Measurements from ENCODE around the gene FAM8A1. TPM values are rescaled to one million over a fixed set of nuclear protein-coding genes. Genes with fewer than 3 reads are reported as not detected.

Gene FAM8A1
- total and polyA plus RNA-seq, 2 donors (not counting 3 experiments of a cell fraction or from before 2014, with no cell fraction given): 4.8 to 11.3 TPM

DNA sequence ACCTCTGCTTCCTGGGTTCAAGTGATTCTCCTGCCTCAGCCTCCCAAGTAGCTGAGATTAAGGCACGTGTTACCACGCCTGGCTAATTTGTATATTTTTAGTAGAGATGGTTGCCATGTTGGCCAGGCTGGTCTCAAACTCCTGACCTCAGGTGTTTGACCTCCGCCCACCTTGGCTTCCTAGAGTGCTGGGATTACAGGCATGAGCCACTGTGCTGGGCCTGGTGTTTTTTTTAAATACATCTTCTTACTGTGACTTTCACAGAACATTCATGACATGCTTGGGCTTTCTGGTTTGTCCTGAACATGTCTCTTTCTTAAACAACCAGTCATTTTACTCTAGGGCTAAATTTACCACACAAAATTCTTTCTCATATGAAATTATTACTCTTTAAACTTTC, 34.7 kb upstream of the FAM8A1 start:
- DNase-seq (ENCODE audit: low read depth, low spot score) (no peak), FAIRE-seq (no peak)
- H3K4me2 ChIP-seq (ENCODE audit: insufficient read depth, low read length): no peak overlapping the region
- no peak overlapping the region for H2AFZ ChIP-seq (ENCODE audit: low read depth, low read length)
- no peaks in the 10 kb centered on the region for H3K27me3 ChIP-seq (ENCODE audit: control insufficient read depth in 2 of 2, insufficient read depth in 2 of 2, low read length in 2 of 2)
- POLR2A ChIA-PET: no interaction called here
- H3K9me1 ChIP-seq (replicated peaks; ENCODE audit: control insufficient read depth, extremely low read depth, insufficient read depth, low read length): no peaks in the 10 kb centered on the region
- no peaks in the 10 kb centered on the region for H3K36me3 ChIP-seq (ENCODE audit: control insufficient read depth in 2 of 2, extremely low read depth in 1 of 2, insufficient read depth in 2 of 2, low read length in 2 of 2)
- H3K27ac ChIP-seq (ENCODE audit: insufficient read depth, low read depth, low read length): no peak overlapping the region
- CTCF ChIA-PET: no interaction called here
- H3K4me1 ChIP-seq (ENCODE audit: control insufficient read depth, extremely low read depth, insufficient read depth, low read length): no peaks in the 10 kb centered on the region
- no peaks in the 10 kb centered on the region for H4K20me1 ChIP-seq (replicated peaks; ENCODE audit: control insufficient read depth, extremely low read depth, insufficient read depth, low read length)
- intact Hi-C loops (cut with micrococcal nuclease): no loop called here
- no peak overlapping the region for H3K4me3 ChIP-seq (replicated peaks in 1 of 3; ENCODE audit: insufficient read depth in 1 of 3, low read depth in 1 of 3, low read length in 3 of 3)
- TF ChIP-seq JUN (IDR thresholded peaks at IDR 0.05; ENCODE audit: borderline replicate concordance, insufficient read depth, insufficient read length, low read depth) (no peak), POLR2A (IDR thresholded peaks at IDR 0.05; ENCODE audit: low read depth, low read length) (no peak), POLR2AphosphoS5 (IDR thresholded peaks at IDR 0.05; ENCODE audit: insufficient read depth, low read depth, low read length) (no peak), GATA2 (IDR thresholded peaks at IDR 0.05; ENCODE audit: insufficient read depth, insufficient read length, low read depth, low read length) (no peak), EZH2 (IDR thresholded peaks at IDR 0.05; ENCODE audit: borderline replicate concordance, low read depth, low read length, severe bottlenecking) (no peak), FOS (IDR thresholded peaks at IDR 0.05; ENCODE audit: borderline replicate concordance, insufficient read depth, low read length) (no peak), MYC (IDR thresholded peaks at IDR 0.05; ENCODE audit: low read depth, low read length) (no peak)
- TF ChIP-seq, protein P1, sequence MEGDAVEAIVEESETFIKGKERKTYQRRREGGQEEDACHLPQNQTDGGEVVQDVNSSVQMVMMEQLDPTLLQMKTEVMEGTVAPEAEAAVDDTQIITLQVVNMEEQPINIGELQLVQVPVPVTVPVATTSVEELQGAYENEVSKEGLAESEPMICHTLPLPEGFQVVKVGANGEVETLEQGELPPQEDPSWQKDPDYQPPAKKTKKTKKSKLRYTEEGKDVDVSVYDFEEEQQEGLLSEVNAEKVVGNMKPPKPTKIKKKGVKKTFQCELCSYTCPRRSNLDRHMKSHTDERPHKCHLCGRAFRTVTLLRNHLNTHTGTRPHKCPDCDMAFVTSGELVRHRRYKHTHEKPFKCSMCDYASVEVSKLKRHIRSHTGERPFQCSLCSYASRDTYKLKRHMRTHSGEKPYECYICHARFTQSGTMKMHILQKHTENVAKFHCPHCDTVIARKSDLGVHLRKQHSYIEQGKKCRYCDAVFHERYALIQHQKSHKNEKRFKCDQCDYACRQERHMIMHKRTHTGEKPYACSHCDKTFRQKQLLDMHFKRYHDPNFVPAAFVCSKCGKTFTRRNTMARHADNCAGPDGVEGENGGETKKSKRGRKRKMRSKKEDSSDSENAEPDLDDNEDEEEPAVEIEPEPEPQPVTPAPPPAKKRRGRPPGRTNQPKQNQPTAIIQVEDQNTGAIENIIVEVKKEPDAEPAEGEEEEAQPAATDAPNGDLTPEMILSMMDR (IDR thresholded peaks at IDR 0.05; ENCODE audit: extremely low read depth in 1 of 2, insufficient read depth in 1 of 2, low read depth in 1 of 2, low read length in 2 of 2): no peak
- TF ChIP-seq, protein P2, sequence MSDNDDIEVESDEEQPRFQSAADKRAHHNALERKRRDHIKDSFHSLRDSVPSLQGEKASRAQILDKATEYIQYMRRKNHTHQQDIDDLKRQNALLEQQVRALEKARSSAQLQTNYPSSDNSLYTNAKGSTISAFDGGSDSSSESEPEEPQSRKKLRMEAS (IDR thresholded peaks at IDR 0.05; ENCODE audit: insufficient read depth, insufficient read length): no peak
- no peak overlapping the region for H3K9ac ChIP-seq (replicated peaks; ENCODE audit: extremely low read depth, insufficient read depth, low read length)
- H3K9me3 ChIP-seq (replicated peaks; ENCODE audit: control insufficient read depth, insufficient read depth, low read length): no peaks in the 10 kb centered on the region
- H3K79me2 ChIP-seq (ENCODE audit: control insufficient read depth, insufficient read depth, low read length): no peaks in the 10 kb centered on the region
- BruUV-seq (replicated peaks): no TSS peak
- dilution Hi-C loops (cut with MboI; ENCODE audit: extremely low pct_ligation_motif_present, low sequenced_read_pairs): no loop called here
